B cell (primary cell): ENCODE measurements around the gene NDOR1. TPM values are rescaled to one million over a fixed set of nuclear protein-coding genes. Genes with fewer than 3 reads are reported as not detected.

Experiments used
- ATAC-seq: fragments of 200-7000 bp; cut with Tn5 transposase; one replicate; pipeline ENCODE4 v1.10.0; 2021; ENCODE audit warnings: low read depth, mild to moderate bottlenecking, moderate number of reproducible peaks, moderate library complexity
- CTCF ChIA-PET: fragments of 350-600 bp; sonication (Branson Sonifier 250); formaldehyde crosslinking; loops from one replicate; lab custom pipeline; 2021; ENCODE audit warnings: antibody characterized with exemption, inconsistent platforms; lab: Charles Lee
- POLR2A ChIA-PET: fragments of 350-600 bp; sonication (Branson Sonifier 250); formaldehyde crosslinking; loops from one replicate; lab custom pipeline; 2021; ENCODE audit warnings: antibody characterized with exemption; lab: Charles Lee
- DNase-seq: peaks from one replicate; pipeline ENCODE4 v3.0.0; 2013
- H2AFZ ChIP-seq: 2 replicates; pipeline ENCODE4 v1.6.1; 2012; ENCODE audit warnings: mild to moderate bottlenecking, low read depth, low read length; ENCODE audit not compliant: insufficient read depth, poor library complexity, severe bottlenecking
- H3K27ac ChIP-seq, 2 donors: 1 replicate in 1 of 2; 2 replicates in 1 of 2; pipeline ENCODE4 v1.5.1; 2012 to 2013; ENCODE audit warnings: low read length in 2 of 2, mild to moderate bottlenecking in 2 of 2, moderate library complexity in 1 of 2
- H3K27me3 ChIP-seq, 4 experiments: fragments of 200-600 bp in 1 of 4; sonication (generic) in 1 of 4; replicated peaks in 1 of 4; 1 replicate in 2 of 4; 2 replicates in 2 of 4; pipeline versions ENCODE4 v1.6.1 to v1.7.0; 2013 to 2016; ENCODE audit warnings: low read length in 3 of 4, mild to moderate bottlenecking in 2 of 4, mixed read lengths in 1 of 4, moderate library complexity in 1 of 4; ENCODE audit not compliant: insufficient read depth in 4 of 4, control insufficient read depth in 3 of 4; ENCODE audit errors: control extremely low read depth in 1 of 4
- H3K36me3 ChIP-seq, 2 experiments: replicated peaks in 1 of 2; 1 replicate in 1 of 2; 2 replicates in 1 of 2; pipeline versions ENCODE4 v1.6.1 to v1.7.1; 2013; ENCODE audit warnings: low read length in 1 of 2; ENCODE audit not compliant: insufficient read depth in 2 of 2, control insufficient read depth in 1 of 2; ENCODE audit errors: control extremely low read depth in 1 of 2, extremely low read depth in 1 of 2
- H3K4me1 ChIP-seq, 2 donors: fragments of 200-600 bp in 1 of 2; sonication (generic) in 1 of 2; 1 replicate in 1 of 2; 2 replicates in 1 of 2; pipeline versions ENCODE4 v1.5.1 to v1.6.1; 2013 to 2017; ENCODE audit warnings: low read length in 2 of 2; ENCODE audit not compliant: control insufficient read depth in 2 of 2, insufficient read depth in 2 of 2
- H3K4me2 ChIP-seq: replicated peaks from 2 replicates; pipeline ENCODE3; 2012; ENCODE audit warnings: mild to moderate bottlenecking, low read depth, low read length; ENCODE audit not compliant: poor library complexity, severe bottlenecking
- H3K4me3 ChIP-seq, 5 experiments: fragments of 200-600 bp in 1 of 5; sonication (generic) in 1 of 5; 1 replicate in 3 of 5; 2 replicates in 2 of 5; pipeline versions ENCODE4 v1.5.1 to v1.7.0; 2011 to 2016; ENCODE audit warnings: low read length in 4 of 5, mild to moderate bottlenecking in 4 of 5, low read depth in 2 of 5, control low read depth in 1 of 5, moderate library complexity in 1 of 5; ENCODE audit not compliant: insufficient read depth in 1 of 5; ENCODE audit errors: control extremely low read depth in 1 of 5, extremely low read depth in 1 of 5
- H3K79me2 ChIP-seq: fragments of 200-600 bp; sonication (generic); one replicate; pipeline ENCODE4 v1.6.0; 2016; ENCODE audit warnings: low read length; ENCODE audit not compliant: control insufficient read depth, insufficient read depth
- H3K9ac ChIP-seq: fragments of 200-600 bp; sonication (generic); 2 replicates; pipeline ENCODE4 v1.6.1; 2017; ENCODE audit warnings: mild to moderate bottlenecking, low read length, moderate library complexity
- H3K9me3 ChIP-seq, 3 donors: one replicate each; pipeline versions ENCODE4 v1.6.1 to v1.7.1; 2013; ENCODE audit warnings: low read length in 2 of 3; ENCODE audit not compliant: control insufficient read depth in 2 of 3, insufficient read depth in 1 of 3; ENCODE audit errors: control extremely low read depth in 1 of 3
- H4K20me1 ChIP-seq: 2 replicates; pipeline ENCODE4 v1.6.0; 2012; ENCODE audit warnings: mild to moderate bottlenecking, low read length; ENCODE audit not compliant: insufficient read depth, control insufficient read depth, poor library complexity, severe bottlenecking
- H3K27ac Mint-ChIP-seq: one replicate; pipeline ENCODE4 v1.8.0; 2021; ENCODE audit warnings: mixed read lengths
- H3K27me3 Mint-ChIP-seq: one replicate; pipeline ENCODE4 v1.8.0; 2021; ENCODE audit warnings: mixed read lengths
- H3K4me1 Mint-ChIP-seq: one replicate; pipeline ENCODE4 v1.8.0; 2021; ENCODE audit warnings: mixed read lengths
- H3K4me3 Mint-ChIP-seq: one replicate; pipeline ENCODE4 v1.8.0; 2021; ENCODE audit warnings: mixed read lengths
- H3K9me3 Mint-ChIP-seq: one replicate; pipeline ENCODE4 v1.8.0; 2022; ENCODE audit warnings: mixed read lengths; ENCODE audit not compliant: insufficient read depth
- EZH2 ChIP-seq: IDR thresholded peaks from 2 replicates; pipeline ENCODE4 v1.6.1; 2012; ENCODE audit warnings: borderline replicate concordance, low read depth, mild to moderate bottlenecking, moderate library complexity, low read length; ENCODE audit not compliant: insufficient read depth, poor library complexity, severe bottlenecking
- WGBS: methylation state at CpG from one replicate; pipeline ENCODE4 v1.1.5; 2013; ENCODE audit warnings: missing lambda C conversion rate; ENCODE audit not compliant: insufficient coverage; 5-methylcytosine and 5-hydroxymethylcytosine counted together
- intact Hi-C: fragments of 100-400 bp; cut with micrococcal nuclease; formaldehyde crosslinking; loops from one replicate; pipeline ENCODE4 v1.10.0; 2022
- polyA plus RNA-seq: library from polyadenylated mRNA; depleted of rRNA; stranded (reverse); fragments of >200 nt; gene quantifications from 2 replicates; pipeline ENCODE4 v1.2.3, GENCODE V29; 2012
- total RNA-seq, 2 donors: library from RNA; stranded (reverse); fragments of 120-200 nt in 1 of 2; gene quantifications; 1 replicate in 1 of 2; 2 replicates in 1 of 2; pipeline versions ENCODE4 v1.2.3 to v1.2.4, GENCODE V29; 2013 to 2022
- TF ChIP-seq, protein P1 (sequence below): fragments of 200-600 bp; IDR thresholded peaks from one replicate; pipeline ENCODE4 v1.8.0; 2022; ENCODE audit warnings: antibody characterized with exemption, mild to moderate bottlenecking

The NDOR1 gene
- total and polyA plus RNA-seq, 2 donors (not counting 1 experiment from before 2014, with no cell fraction given), result 36.4 to 40.9 TPM

DNA sequence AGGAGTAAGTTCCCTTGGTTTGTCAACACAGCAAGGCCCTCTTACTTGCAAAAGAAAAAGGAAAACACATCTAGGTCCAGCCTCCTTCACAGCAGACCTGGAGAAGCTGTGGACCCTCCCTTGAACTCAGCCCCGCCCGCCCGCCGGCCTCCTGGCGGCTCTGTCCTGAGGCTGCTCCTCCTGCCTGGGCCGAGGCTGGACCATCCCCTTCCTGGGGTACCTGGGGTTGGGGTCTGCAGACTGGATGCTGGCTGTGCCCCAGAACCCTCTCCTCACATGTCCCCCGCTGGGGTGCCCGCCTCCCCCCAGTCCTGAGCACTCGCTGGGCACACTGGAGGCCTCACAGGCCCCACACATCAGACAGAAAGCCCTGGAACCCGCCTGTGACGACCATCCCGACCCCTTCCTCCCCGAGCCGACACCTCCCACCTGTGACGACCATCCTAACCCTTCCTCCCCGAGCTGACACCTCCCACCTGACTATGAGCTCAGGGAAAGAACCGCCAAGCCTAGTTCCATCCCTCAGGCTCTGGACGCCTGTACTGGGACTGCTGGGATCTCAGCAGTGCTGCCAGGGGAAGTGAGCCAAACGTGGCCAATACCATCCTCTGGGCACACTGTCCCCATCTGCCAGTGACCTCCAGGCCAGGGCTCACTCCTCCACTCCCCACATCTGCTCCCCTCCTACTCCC, 26.4 kb upstream of the NDOR1 start:
- Histone ChIP-seq H3K9ac (no peak overlapping the region), H3K79me2 (no peaks in the 10 kb centered on the region), H3K4me2 (no peak overlapping the region), H3K4me1 (peaks cover 7 to 9% of the 10 kb centered on the region in 2 donors), H3K27ac (no peak overlapping the region), H2AFZ (no peak overlapping the region), H3K9me3 (no peaks in the 10 kb centered on the region), H4K20me1 (peaks cover 32% of the 10 kb centered on the region), H3K4me3 (no peak overlapping the region), H3K36me3 (peaks cover 0 to 54% of the 10 kb centered on the region in 2 experiments), H3K27me3 (no peaks in the 10 kb centered on the region)
- 97% methylated on average over 19 of the region's 19 CpGs for WGBS
- POLR2A ChIA-PET, result no interaction called here
- Mint-ChIP-seq H3K27ac (no peak overlapping the region), H3K4me3 (no peak overlapping the region), H3K9me3 (no peaks in the 10 kb centered on the region), H3K4me1 (peaks cover 1% of the 10 kb centered on the region), H3K27me3 (no peaks in the 10 kb centered on the region)
- DNase-seq (no peak), ATAC-seq (no peak)
- intact Hi-C loops, result no loop called here
- no peak for TF ChIP-seq EZH2
- TF ChIP-seq, protein P1, sequence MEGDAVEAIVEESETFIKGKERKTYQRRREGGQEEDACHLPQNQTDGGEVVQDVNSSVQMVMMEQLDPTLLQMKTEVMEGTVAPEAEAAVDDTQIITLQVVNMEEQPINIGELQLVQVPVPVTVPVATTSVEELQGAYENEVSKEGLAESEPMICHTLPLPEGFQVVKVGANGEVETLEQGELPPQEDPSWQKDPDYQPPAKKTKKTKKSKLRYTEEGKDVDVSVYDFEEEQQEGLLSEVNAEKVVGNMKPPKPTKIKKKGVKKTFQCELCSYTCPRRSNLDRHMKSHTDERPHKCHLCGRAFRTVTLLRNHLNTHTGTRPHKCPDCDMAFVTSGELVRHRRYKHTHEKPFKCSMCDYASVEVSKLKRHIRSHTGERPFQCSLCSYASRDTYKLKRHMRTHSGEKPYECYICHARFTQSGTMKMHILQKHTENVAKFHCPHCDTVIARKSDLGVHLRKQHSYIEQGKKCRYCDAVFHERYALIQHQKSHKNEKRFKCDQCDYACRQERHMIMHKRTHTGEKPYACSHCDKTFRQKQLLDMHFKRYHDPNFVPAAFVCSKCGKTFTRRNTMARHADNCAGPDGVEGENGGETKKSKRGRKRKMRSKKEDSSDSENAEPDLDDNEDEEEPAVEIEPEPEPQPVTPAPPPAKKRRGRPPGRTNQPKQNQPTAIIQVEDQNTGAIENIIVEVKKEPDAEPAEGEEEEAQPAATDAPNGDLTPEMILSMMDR, result no peak
- CTCF ChIA-PET, result interaction anchor here (1.4 kb wide), 1 partner anchor 10 kb away, joined by 3 read pairs; the partner anchor contains the start of genes ANAPC2 and SSNA1

DNA sequence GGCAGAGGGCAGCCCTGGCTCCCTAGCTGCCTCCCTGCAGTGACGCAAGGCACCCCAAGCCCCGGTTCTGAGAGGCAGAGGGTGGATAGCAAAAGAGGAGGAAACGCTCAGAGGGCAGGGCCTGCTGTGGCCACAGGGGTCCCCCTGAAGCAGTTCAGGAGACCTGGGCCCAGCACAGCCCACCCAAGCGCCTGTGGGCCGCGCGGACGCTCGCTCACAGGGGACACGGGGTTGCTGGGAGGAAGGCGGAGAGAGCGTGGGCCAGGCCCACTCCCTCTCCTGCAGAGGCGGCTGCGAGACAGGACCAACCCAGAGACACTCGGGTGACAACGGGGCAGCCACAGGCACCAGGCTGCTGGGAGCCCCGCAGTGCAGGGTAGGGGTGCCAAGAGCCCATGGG, 25.7 kb upstream of the NDOR1 start:
- H3K4me3 Mint-ChIP-seq, result no peak overlapping the region
- DNase-seq (no peak), ATAC-seq (no peak)
- Histone ChIP-seq H3K4me2 (no peak overlapping the region), H3K4me3 (no peak overlapping the region), H3K79me2 (peaks cover 6% of the 10 kb centered on the region), H3K36me3 (peaks cover 0 to 57% of the 10 kb centered on the region in 2 experiments), H3K4me1 (peaks cover 5 to 7% of the 10 kb centered on the region in 2 donors), H3K9me3 (no peaks in the 10 kb centered on the region), H3K27ac (no peak overlapping the region), H3K9ac (no peak overlapping the region), H3K27me3 (no peaks in the 10 kb centered on the region), H2AFZ (no peak overlapping the region), H4K20me1 (peaks cover 38% of the 10 kb centered on the region)
- no peaks in the 10 kb centered on the region for H3K4me1 Mint-ChIP-seq
- H3K9me3 Mint-ChIP-seq, result no peaks in the 10 kb centered on the region
- no peak overlapping the region for H3K27ac Mint-ChIP-seq
- no peaks in the 10 kb centered on the region for H3K27me3 Mint-ChIP-seq
- ChIA-PET CTCF (interaction anchor here (1.4 kb wide), 1 partner anchor 9 kb away, joined by 3 read pairs; the partner anchor contains the start of genes ANAPC2 and SSNA1), POLR2A (no interaction called here)
- TF ChIP-seq EZH2, result no peak
- TF ChIP-seq, protein P1, result no peak
- intact Hi-C loops, result no loop called here
- 97% methylated on average over 17 of the region's 17 CpGs for WGBS
